Neuronal stem cell (in vitro differentiated cells): ENCODE measurements around the gene SYNE3.

ENCODE experiments used
- DNase-seq: peaks from one replicate; pipeline ENCODE4 v3.0.0-alpha.2; 2013; ENCODE audit warnings: low spot score
- H2AFZ ChIP-seq: one replicate; pipeline ENCODE4 v1.6.1; 2013; ENCODE audit warnings: mild to moderate bottlenecking, low read length, inconsistent platforms
- H2AK5ac ChIP-seq: 2 replicates; pipeline ENCODE4 v1.6.1; 2013; ENCODE audit warnings: low read depth, mild to moderate bottlenecking, inconsistent platforms, low read length, moderate library complexity, mixed read lengths
- H2BK120ac ChIP-seq: 2 replicates; pipeline ENCODE4 v1.6.1; 2013; ENCODE audit warnings: low read depth, mild to moderate bottlenecking, inconsistent platforms, low read length, moderate library complexity, mixed read lengths
- H2BK12ac ChIP-seq: one replicate; pipeline ENCODE4 v1.6.1; 2013; ENCODE audit warnings: low read length, inconsistent platforms
- H2BK15ac ChIP-seq: 2 replicates; pipeline ENCODE4 v1.6.1; 2013; ENCODE audit warnings: mild to moderate bottlenecking, low read length, inconsistent platforms, mixed read lengths
- H2BK5ac ChIP-seq: one replicate; pipeline ENCODE4 v1.6.1; 2013; ENCODE audit warnings: inconsistent platforms, mild to moderate bottlenecking, low read length, moderate library complexity
- H3K14ac ChIP-seq: one replicate; pipeline ENCODE4 v1.6.1; 2013; ENCODE audit warnings: low read length, inconsistent platforms
- H3K18ac ChIP-seq: 2 replicates; pipeline ENCODE4 v1.6.1; 2013; ENCODE audit warnings: low read length, inconsistent platforms
- H3K23ac ChIP-seq: 2 replicates; pipeline ENCODE4 v1.6.1; 2013; ENCODE audit warnings: low read depth, mild to moderate bottlenecking, mixed read lengths, low read length, inconsistent platforms; ENCODE audit not compliant: poor library complexity
- H3K27ac ChIP-seq: replicated peaks from 3 replicates; pipeline ENCODE4 v1.5.1; 2013; ENCODE audit warnings: low read length, inconsistent platforms
- H3K27me3 ChIP-seq, 3 experiments: 2 replicates each; pipeline ENCODE4 v1.6.1; 2013; ENCODE audit warnings: low read length in 3 of 3, mild to moderate bottlenecking in 2 of 3, inconsistent platforms in 1 of 3, low read depth in 1 of 3, mixed read lengths in 1 of 3, moderate library complexity in 1 of 3; ENCODE audit not compliant: control insufficient read depth in 3 of 3, insufficient read depth in 3 of 3
- H3K36me3 ChIP-seq, 2 donors: replicated peaks in 1 of 2; 2 replicates each; pipeline ENCODE4 v1.6.1; 2013; ENCODE audit warnings: low read length in 2 of 2; ENCODE audit not compliant: control insufficient read depth in 2 of 2, insufficient read depth in 2 of 2
- H3K4ac ChIP-seq: 2 replicates; pipeline ENCODE4 v1.6.1; 2013; ENCODE audit warnings: inconsistent platforms, mild to moderate bottlenecking, low read length, moderate library complexity
- H3K4me1 ChIP-seq, 2 donors: 1 replicate in 1 of 2; 2 replicates in 1 of 2; pipeline ENCODE4 v1.6.1; 2013; ENCODE audit warnings: low read length in 2 of 2, low read depth in 1 of 2; ENCODE audit not compliant: control insufficient read depth in 2 of 2, insufficient read depth in 1 of 2
- H3K4me2 ChIP-seq: one replicate; pipeline ENCODE4 v1.6.1; 2013; ENCODE audit warnings: mild to moderate bottlenecking, low read length, inconsistent platforms; ENCODE audit not compliant: insufficient read depth, poor library complexity, severe bottlenecking
- H3K4me3 ChIP-seq, 2 donors: 2 replicates each; pipeline ENCODE4 v1.5.1; 2013; ENCODE audit warnings: low read length in 2 of 2, mild to moderate bottlenecking in 2 of 2, inconsistent platforms in 1 of 2, moderate library complexity in 1 of 2
- H3K79me1 ChIP-seq: one replicate; pipeline ENCODE4 v1.6.1; 2013; ENCODE audit warnings: low read depth, mild to moderate bottlenecking, inconsistent platforms, low read length, moderate library complexity
- H3K9ac ChIP-seq: one replicate; pipeline ENCODE4 v1.6.1; 2013; ENCODE audit warnings: mild to moderate bottlenecking, low read depth, low read length, inconsistent platforms; ENCODE audit not compliant: poor library complexity
- H3K9me3 ChIP-seq, 2 donors: replicated peaks in 1 of 2; 2 replicates each; pipeline versions ENCODE3 to v1.6.1; 2013; ENCODE audit warnings: low read length in 2 of 2, mild to moderate bottlenecking in 2 of 2, inconsistent platforms in 1 of 2, low read depth in 1 of 2, mixed read lengths in 1 of 2, moderate library complexity in 1 of 2; ENCODE audit not compliant: control insufficient read depth in 2 of 2, insufficient read depth in 1 of 2
- H4K8ac ChIP-seq: one replicate; pipeline ENCODE4 v1.6.1; 2013; ENCODE audit warnings: low read depth, mild to moderate bottlenecking, inconsistent platforms, low read length, moderate library complexity
- H4K91ac ChIP-seq: one replicate; pipeline ENCODE4 v1.6.1; 2013; ENCODE audit warnings: low read length, low read depth, mild to moderate bottlenecking, inconsistent platforms; ENCODE audit not compliant: poor library complexity
- WGBS, 2 donors: extraction: QIAGEN DNeasy Blood & Tissue Kit; methylation state at CpG; one replicate each; pipeline ENCODE4 v1.1.7; 2013; ENCODE audit warnings: missing lambda C conversion rate in 2 of 2, mixed read lengths in 1 of 2; ENCODE audit not compliant: insufficient read length in 2 of 2, insufficient replicate concordance in 1 of 2; ENCODE audit errors: extremely low coverage in 2 of 2; 5-methylcytosine and 5-hydroxymethylcytosine counted together

The SYNE3 gene

GRCh38 chr14:95493503-95493902 lies 22.9 kb downstream of the SYNE3 start:
- Histone ChIP-seq H2AK5ac (no peak overlapping the region), H3K27me3 (peaks cover 0 to 7% (median 0%) of the 10 kb centered on the region in 3 experiments), H2BK120ac (no peak overlapping the region), H2BK15ac (no peak overlapping the region), H3K4ac (no peak overlapping the region), H3K4me3 (no peak overlapping the region), H3K4me2 (no peak overlapping the region), H4K8ac (no peak overlapping the region), H3K9me3 (peaks cover 0 to 2% of the 10 kb centered on the region in 2 donors), H2BK12ac (no peak overlapping the region), H2AFZ (no peak overlapping the region), H3K27ac (no peak overlapping the region), H3K23ac (no peak overlapping the region), H3K14ac (no peak overlapping the region), H3K79me1 (no peaks in the 10 kb centered on the region), H3K4me1 (peaks cover 1 to 8% of the 10 kb centered on the region in 2 donors), H4K91ac (no peak overlapping the region), H3K9ac (no peak overlapping the region), H2BK5ac (no peak overlapping the region), H3K18ac (no peak overlapping the region), H3K36me3 (no peaks in the 10 kb centered on the region)
- WGBS, 2 donors, result no CpG with 5 or more reads among the region's 5 CpGs
- DNase-seq, result no peak

- no peak overlapping the region for H3K4ac ChIP-seq
- H3K18ac ChIP-seq, result no peak overlapping the region
- no peak overlapping the region for H2BK5ac ChIP-seq
- no peak overlapping the region for H3K4me2 ChIP-seq
- peaks cover 1 to 6% of the 10 kb centered on the region in 2 donors for H3K4me1 ChIP-seq
- H3K27ac ChIP-seq, result no peak overlapping the region
- no peaks in the 10 kb centered on the region for H3K36me3 ChIP-seq
- H2AK5ac ChIP-seq, result no peak overlapping the region
- no peak overlapping the region for H3K9ac ChIP-seq
- H2BK120ac ChIP-seq, result no peak overlapping the region
- WGBS, 2 donors, result no CpG with 5 or more reads among the region's 2 CpGs
- no peak overlapping the region for H3K4me3 ChIP-seq
- H3K9me3 ChIP-seq, result peaks cover 0 to 2% of the 10 kb centered on the region in 2 donors
- no peak overlapping the region for H2BK15ac ChIP-seq
- no peak overlapping the region for H3K14ac ChIP-seq
- no peak overlapping the region for H3K23ac ChIP-seq
- H2BK12ac ChIP-seq, result no peak overlapping the region
- H2AFZ ChIP-seq, result no peak overlapping the region
- no peak overlapping the region for H4K91ac ChIP-seq
- H4K8ac ChIP-seq, result no peak overlapping the region
- DNase-seq, result no peak
- H3K27me3 ChIP-seq, result peaks cover 0 to 18% (median 0%) of the 10 kb centered on the region in 3 experiments
- no peaks in the 10 kb centered on the region for H3K79me1 ChIP-seq
Measured at GRCh38 chr14:95491936-95492608, 24.4 kb downstream of the SYNE3 start.

GRCh38 chr14:95490727-95491451 lies 25.6 kb downstream of the SYNE3 start:
- H3K79me1 ChIP-seq, result no peaks in the 10 kb centered on the region
- no CpG with 5 or more reads among the region's 10 CpGs for WGBS, 2 donors

GRCh38 chr14:95490138-95490509 lies 26.3 kb downstream of the SYNE3 start:
- no CpG with 5 or more reads among the region's 5 CpGs for WGBS, 2 donors
- Histone ChIP-seq H3K9me3 (peaks cover 0 to 2% of the 10 kb centered on the region in 2 donors), H3K23ac (no peak overlapping the region), H3K9ac (no peak overlapping the region), H2AK5ac (no peak overlapping the region), H3K4me3 (no peak overlapping the region), H4K91ac (no peak overlapping the region), H3K79me1 (no peaks in the 10 kb centered on the region), H2BK12ac (no peak overlapping the region), H2AFZ (no peak overlapping the region), H4K8ac (no peak overlapping the region), H3K18ac (no peak overlapping the region), H3K36me3 (no peaks in the 10 kb centered on the region), H3K4ac (no peak overlapping the region), H3K4me1 (peaks cover 0 to 6% of the 10 kb centered on the region in 2 donors), H2BK5ac (no peak overlapping the region), H2BK120ac (no peak overlapping the region), H3K14ac (no peak overlapping the region), H3K4me2 (no peak overlapping the region), H3K27me3 (peaks cover 0 to 24% (median 0%) of the 10 kb centered on the region in 3 experiments), H3K27ac (no peak overlapping the region), H2BK15ac (no peak overlapping the region)
- DNase-seq, result no peak

More at GRCh38 chr14:95490727-95491451, 25.6 kb downstream of the SYNE3 start:
- Histone ChIP-seq H2BK15ac (no peak overlapping the region), H3K4me3 (no peak overlapping the region), H2AFZ (no peak overlapping the region), H3K14ac (no peak overlapping the region), H2BK5ac (no peak overlapping the region), H3K27ac (no peak overlapping the region), H3K4me2 (no peak overlapping the region), H3K4me1 (no peaks in the 10 kb centered on the region), H3K18ac (peak overlapping the region; percentile 33), H3K36me3 (no peaks in the 10 kb centered on the region), H3K9ac (peak overlapping the region; percentile 18), H3K9me3 (peaks cover 0 to 2% of the 10 kb centered on the region in 2 donors), H3K27me3 (peaks cover 0 to 24% (median 0%) of the 10 kb centered on the region in 3 experiments), H3K23ac (peak overlapping the region; percentile 38), H4K91ac (no peak overlapping the region), H4K8ac (peak overlapping the region; percentile 84), H2AK5ac (peak overlapping the region; percentile 42), H3K4ac (no peak overlapping the region), H2BK120ac (no peak overlapping the region), H2BK12ac (peak overlapping the region; percentile 28)
- no peak for DNase-seq
